ENCODE data around the gene EPAS1.

DNA sequence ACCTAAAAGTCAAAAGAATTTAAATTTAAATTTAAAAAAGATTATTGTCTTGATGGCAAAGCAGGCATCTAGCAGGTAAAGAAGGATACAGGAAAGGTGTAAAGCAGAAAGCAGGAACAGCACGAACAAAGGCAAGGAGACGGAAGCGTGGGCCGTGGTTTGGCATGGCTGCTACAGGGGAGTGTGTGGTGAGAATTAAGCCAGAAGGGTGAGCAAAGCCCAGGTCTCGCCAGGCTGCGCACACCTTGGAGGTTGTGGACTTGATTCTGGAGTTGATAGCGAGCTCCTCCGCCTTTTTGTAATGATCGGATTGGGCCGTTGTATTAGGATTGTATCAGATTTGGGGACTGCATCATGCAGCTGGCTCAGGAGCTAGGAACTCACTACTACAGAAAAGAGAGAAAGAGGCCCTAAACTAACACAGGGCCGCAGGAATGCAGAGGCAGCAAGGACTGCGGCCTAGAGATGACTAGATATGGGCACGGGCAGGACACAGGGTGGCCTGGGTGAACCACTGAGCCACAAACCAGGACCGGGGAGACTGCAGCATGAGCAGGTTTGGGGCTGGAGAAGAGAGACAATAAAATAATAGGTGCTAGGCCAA lies 110.7 kb downstream of the EPAS1 start:
- TF ChIP-seq, protein P1, sequence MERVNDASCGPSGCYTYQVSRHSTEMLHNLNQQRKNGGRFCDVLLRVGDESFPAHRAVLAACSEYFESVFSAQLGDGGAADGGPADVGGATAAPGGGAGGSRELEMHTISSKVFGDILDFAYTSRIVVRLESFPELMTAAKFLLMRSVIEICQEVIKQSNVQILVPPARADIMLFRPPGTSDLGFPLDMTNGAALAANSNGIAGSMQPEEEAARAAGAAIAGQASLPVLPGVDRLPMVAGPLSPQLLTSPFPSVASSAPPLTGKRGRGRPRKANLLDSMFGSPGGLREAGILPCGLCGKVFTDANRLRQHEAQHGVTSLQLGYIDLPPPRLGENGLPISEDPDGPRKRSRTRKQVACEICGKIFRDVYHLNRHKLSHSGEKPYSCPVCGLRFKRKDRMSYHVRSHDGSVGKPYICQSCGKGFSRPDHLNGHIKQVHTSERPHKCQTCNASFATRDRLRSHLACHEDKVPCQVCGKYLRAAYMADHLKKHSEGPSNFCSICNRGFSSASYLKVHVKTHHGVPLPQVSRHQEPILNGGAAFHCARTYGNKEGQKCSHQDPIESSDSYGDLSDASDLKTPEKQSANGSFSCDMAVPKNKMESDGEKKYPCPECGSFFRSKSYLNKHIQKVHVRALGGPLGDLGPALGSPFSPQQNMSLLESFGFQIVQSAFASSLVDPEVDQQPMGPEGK (CRISPR knock-in tag; IDR thresholded peaks at IDR 0.05; ENCODE audit: borderline replicate concordance) = no peak
- TF ChIP-seq ZNF8 (CRISPR knock-in tag; IDR thresholded peaks at IDR 0.05) (no peak), OSR1 (CRISPR knock-in tag; IDR thresholded peaks at IDR 0.05) (no peak), RARB (CRISPR knock-in tag; IDR thresholded peaks at IDR 0.05) (no peak), TCF4 (CRISPR knock-in tag; IDR thresholded peaks at IDR 0.05; ENCODE audit: borderline replicate concordance) (no peak), ISL1 (CRISPR knock-in tag; IDR thresholded peaks at IDR 0.05) (no peak)
- TF ChIP-seq, protein P2, sequence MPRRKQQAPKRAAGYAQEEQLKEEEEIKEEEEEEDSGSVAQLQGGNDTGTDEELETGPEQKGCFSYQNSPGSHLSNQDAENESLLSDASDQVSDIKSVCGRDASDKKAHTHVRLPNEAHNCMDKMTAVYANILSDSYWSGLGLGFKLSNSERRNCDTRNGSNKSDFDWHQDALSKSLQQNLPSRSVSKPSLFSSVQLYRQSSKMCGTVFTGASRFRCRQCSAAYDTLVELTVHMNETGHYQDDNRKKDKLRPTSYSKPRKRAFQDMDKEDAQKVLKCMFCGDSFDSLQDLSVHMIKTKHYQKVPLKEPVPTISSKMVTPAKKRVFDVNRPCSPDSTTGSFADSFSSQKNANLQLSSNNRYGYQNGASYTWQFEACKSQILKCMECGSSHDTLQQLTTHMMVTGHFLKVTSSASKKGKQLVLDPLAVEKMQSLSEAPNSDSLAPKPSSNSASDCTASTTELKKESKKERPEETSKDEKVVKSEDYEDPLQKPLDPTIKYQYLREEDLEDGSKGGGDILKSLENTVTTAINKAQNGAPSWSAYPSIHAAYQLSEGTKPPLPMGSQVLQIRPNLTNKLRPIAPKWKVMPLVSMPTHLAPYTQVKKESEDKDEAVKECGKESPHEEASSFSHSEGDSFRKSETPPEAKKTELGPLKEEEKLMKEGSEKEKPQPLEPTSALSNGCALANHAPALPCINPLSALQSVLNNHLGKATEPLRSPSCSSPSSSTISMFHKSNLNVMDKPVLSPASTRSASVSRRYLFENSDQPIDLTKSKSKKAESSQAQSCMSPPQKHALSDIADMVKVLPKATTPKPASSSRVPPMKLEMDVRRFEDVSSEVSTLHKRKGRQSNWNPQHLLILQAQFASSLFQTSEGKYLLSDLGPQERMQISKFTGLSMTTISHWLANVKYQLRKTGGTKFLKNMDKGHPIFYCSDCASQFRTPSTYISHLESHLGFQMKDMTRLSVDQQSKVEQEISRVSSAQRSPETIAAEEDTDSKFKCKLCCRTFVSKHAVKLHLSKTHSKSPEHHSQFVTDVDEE (CRISPR knock-in tag; IDR thresholded peaks at IDR 0.05) = no peak
